AG04449 (cell line): ENCODE measurements around the gene KBTBD13.
"Not testable (repeated sequence)": the region's sequence is repeated elsewhere in the genome, so short reads cannot be mapped to it uniquely, and the experiment has no call there.

ENCODE experiments used
- CTCF ChIA-PET: fragments of 350-600 bp; formaldehyde crosslinking; extraction: SDS; loops from one replicate; lab custom pipeline; 2021; ENCODE audit warnings: antibody characterized with exemption; lab: Yijun Ruan, JAX
- POLR2A ChIA-PET: fragments of 400-600, 350-600 bp; formaldehyde crosslinking; extraction: SDS; loops from one replicate; lab custom pipeline; 2020; ENCODE audit warnings: antibody characterized with exemption, inconsistent platforms; lab: Yijun Ruan, JAX
- DNase-seq: peaks from one replicate; pipeline ENCODE4 v3.0.0-alpha.2; 2010; ENCODE audit warnings: low read depth, low spot score
- H3K4me3 ChIP-seq: 2 replicates; pipeline ENCODE4 v1.5.1; 2011; ENCODE audit warnings: low read depth, mild to moderate bottlenecking, control low read depth, low read length
- CTCF ChIP-seq: IDR thresholded peaks from one replicate; pipeline ENCODE4 v1.5.1; 2011; ENCODE audit warnings: mild to moderate bottlenecking, moderate library complexity, low read length, control low read depth, inconsistent platforms; ENCODE audit not compliant: insufficient read depth; ENCODE audit errors: missing control alignments

KBTBD13 gene

GRCh38 chr15:65069179-65069578 is 7.4 kb upstream of the KBTBD13 start:
- no peak for TF ChIP-seq CTCF
- ChIA-PET CTCF (interaction anchor here (0.8 to 9.3 kb wide), 8 partner anchors 9 to 36 kb away, joined by 3 to 135 read pairs (median 12); partner anchors contain the start of gene KBTBD13), POLR2A (interaction anchor here (0.7 kb wide), 1 partner anchor 10 kb away, joined by 3 read pairs; no protein-coding TSS in a partner anchor)
- no peak overlapping the region for H3K4me3 ChIP-seq
- peak; percentile 47 for DNase-seq

- POLR2A ChIA-PET, result interaction anchor here (0.7 kb wide), 2 partner anchors 9 to 580 kb away, joined by 3 read pairs; no protein-coding TSS in a partner anchor
- CTCF ChIA-PET, result interaction anchor here (0.8 to 9.3 kb wide), 9 partner anchors 8 to 342 kb away, joined by 3 to 135 read pairs (median 11); partner anchors contain the start of gene KBTBD13
- no peak for TF ChIP-seq CTCF
- no peak overlapping the region for H3K4me3 ChIP-seq
- no peak for DNase-seq
Measured at GRCh38 chr15:65069779-65070546, 6.6 kb upstream of the KBTBD13 start.

- ChIA-PET CTCF (interaction anchor here (1.2 to 9.3 kb wide), 2 partner anchors 18 to 30 kb away, joined by 3 to 135 read pairs; no protein-coding TSS in a partner anchor), POLR2A (no interaction called here)
- no peak for TF ChIP-seq CTCF
Measured at GRCh38 chr15:65071381-65071811, 5.2 kb upstream of the KBTBD13 start.

GRCh38 chr15:65072027-65072426 is 4.5 kb upstream of the KBTBD13 start:
- POLR2A ChIA-PET, result no interaction called here
- CTCF ChIA-PET, result interaction anchor here (1.1 to 3.9 kb wide), 5 partner anchors 14 to 38 kb away, joined by 3 to 20 read pairs (median 6); no protein-coding TSS in a partner anchor
- no peak overlapping the region for H3K4me3 ChIP-seq
- no peak for TF ChIP-seq CTCF
- no peak for DNase-seq

More at GRCh38 chr15:65071381-65071811, 5.2 kb upstream of the KBTBD13 start:
- no peak for DNase-seq
- H3K4me3 ChIP-seq, result no peak overlapping the region

- POLR2A ChIA-PET, result no interaction called here
- H3K4me3 ChIP-seq, result no peak overlapping the region
- no peak for DNase-seq
- TF ChIP-seq CTCF, result no peak
- CTCF ChIA-PET, result interaction anchor here (0.5 to 3.9 kb wide), 7 partner anchors 10 to 521 kb away, joined by 5 to 20 read pairs (median 9); no protein-coding TSS in a partner anchor
Measured at GRCh38 chr15:65072617-65073016, 3.9 kb upstream of the KBTBD13 start.

GRCh38 chr15:65074946-65075345 is 1.6 kb upstream of the KBTBD13 start:
- CTCF ChIA-PET, result interaction anchor here (1.9 to 3.9 kb wide), 2 partner anchors 20 to 41 kb away, joined by 14 to 20 read pairs; no protein-coding TSS in a partner anchor
- DNase-seq, POLR2A ChIA-PET, H3K4me3 ChIP-seq: not testable (repeated sequence)

GRCh38 chr15:65075607-65076395 is 745 bp upstream of the KBTBD13 start:
- CTCF ChIA-PET, result interaction anchor here (1.2 to 14.3 kb wide), 9 partner anchors 8 to 41 kb away, joined by 3 to 338 read pairs (median 73); partner anchors contain the start of gene RASL12
- H3K4me3 ChIP-seq, POLR2A ChIA-PET, DNase-seq: not testable (repeated sequence)
